DMS 273 (cell line): Measurements from ENCODE around the gene SUGCT.
"Not testable (repeated sequence)": the region's sequence is repeated elsewhere in the genome, so short reads cannot be mapped to it uniquely, and the experiment has no call there.

ENCODE experiments used
- DNase-seq: peaks from one replicate; lab custom pipeline; 2025; ENCODE audit not compliant: unreplicated experiment; lab: John Stamatoyannopoulos, UW

Gene SUGCT

GRCh38 chr7:40244226-40244625, 109.4 kb downstream of the SUGCT start:
- no peak for DNase-seq

DNA sequence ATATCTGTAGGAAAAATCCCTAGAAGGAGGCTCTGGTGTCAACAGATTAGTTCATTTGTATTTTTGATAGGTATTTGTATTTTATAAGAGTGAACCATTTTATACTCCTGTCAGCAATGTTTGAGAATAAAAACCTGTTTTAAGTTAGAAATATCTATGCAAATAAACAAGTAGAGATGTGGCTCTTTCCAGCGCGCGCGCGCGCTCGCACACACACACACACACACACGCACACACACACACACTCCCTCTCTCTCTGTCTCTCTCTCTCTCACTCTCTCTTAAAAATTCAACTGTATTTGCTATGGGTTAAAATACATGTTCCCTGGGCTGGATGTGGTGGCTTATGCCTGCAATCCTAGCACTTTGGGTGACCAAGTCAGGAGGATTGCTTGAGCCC, 113.9 kb downstream of the SUGCT start:
- DNase-seq, result no peak

DNA sequence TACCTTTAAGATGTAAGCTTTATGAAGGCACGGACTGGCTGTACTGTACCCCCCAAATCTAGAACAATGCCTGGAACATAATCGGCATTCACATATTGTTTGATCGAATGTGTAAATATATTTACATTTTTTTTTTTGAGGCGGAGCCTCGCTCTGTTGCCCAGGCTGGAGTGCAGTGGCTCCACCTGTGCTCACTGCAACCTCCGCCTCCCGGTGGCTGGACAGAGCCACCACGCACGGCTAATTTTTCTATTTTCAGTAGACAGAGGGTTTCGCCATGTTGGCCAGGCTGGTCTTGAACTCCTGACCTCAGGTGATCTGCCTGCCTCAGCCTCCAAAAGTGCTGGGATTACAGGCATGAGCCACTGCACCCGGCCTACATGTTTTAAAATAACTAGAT, 118.6 kb downstream of the SUGCT start:
- not testable (repeated sequence) for DNase-seq

DNA sequence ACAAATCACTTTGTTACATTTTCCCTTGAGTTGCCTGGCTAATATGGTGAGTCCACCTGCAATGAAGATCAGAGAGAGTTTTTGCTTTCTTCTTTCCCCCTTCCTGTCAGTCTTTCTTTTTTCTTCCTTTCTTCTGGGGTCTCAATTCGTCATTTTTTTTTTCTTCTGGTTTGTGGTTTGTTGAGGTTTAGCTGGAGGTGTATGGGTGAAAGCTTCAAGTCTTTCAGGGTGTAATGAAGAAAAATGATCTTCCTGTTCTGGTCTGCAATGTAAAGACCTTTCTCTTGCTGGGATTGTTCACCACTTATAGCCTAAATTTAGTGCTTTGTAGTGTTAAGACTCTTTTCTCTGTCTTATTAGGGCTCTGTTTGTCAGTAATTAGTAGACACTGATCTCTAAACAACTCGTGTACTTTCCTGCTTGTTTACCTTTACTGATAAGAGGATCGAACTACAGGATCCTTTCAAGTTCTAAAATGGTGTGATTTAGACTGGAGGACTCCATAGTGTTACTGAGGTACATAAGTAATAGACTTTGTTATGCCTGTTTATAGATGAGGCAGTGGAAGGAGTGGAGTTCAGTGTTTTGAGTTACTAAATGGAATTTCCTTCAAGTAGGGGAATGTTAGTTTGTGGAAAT, 129.1 kb downstream of the SUGCT start:
- no peak for DNase-seq

DNA sequence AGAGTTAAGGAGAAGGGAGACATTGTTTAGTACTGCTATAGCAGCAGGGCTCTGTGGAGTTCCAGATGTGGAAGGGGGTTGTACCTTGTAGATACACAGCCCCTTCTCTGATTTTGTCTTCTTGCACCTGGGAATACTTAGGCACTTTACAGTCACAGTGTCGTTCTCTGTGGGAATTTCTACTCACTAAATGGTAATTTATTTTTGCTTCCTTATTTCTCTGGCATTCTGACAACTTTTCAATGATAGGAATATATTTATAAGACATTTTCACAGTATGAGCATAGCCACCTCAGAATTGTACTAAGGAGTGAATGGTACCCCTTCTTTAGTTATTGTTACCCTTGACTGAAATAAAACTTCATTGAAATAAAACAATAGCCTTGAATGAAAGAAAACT, 132.8 kb downstream of the SUGCT start:
- no peak for DNase-seq

- not testable (repeated sequence) for DNase-seq
These were observed 134.0 kb downstream of the SUGCT start for GRCh38 chr7:40268810-40269209.

DNA sequence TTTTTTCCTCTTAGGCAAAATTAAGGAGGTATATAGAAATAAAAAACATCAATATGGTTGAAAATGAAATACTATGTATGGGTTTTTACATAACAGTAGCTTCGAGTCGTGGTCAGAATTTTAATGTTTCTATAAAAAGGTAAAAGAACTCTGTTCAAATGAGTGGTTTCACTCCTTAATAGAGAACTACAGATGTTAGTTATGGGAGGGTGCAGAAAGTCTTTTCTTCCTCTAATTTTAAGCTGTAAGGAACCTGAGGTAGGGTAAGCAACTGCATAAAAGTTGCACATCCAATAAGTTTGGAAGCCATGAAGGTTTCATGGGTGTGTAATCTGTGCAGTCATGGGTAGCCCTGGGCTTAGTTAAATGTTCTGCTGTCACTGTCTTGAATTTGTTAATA, 141.3 kb downstream of the SUGCT start:
- DNase-seq, result no peak

DNA sequence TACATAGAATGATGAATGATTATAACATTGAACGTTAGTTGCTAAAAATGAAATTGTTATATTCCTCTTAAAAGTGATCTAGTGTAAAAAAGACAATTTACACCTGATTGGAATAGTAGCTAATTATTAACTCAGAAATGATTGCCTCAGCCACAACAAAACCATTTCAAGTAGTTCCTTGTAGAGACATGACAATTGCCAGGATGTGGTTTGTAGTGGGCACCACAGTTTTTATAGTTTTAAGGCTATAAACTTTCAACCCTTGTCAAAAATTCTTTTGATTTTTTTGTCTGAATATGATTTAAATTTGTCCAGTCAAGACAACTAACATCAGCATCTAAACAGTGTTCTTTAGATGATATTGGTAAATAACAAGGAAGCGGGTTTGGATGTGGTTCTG, 145.2 kb downstream of the SUGCT start:
- no peak for DNase-seq

- no peak for DNase-seq
These were observed 148.1 kb downstream of the SUGCT start for GRCh38 chr7:40282858-40283257.

DNA sequence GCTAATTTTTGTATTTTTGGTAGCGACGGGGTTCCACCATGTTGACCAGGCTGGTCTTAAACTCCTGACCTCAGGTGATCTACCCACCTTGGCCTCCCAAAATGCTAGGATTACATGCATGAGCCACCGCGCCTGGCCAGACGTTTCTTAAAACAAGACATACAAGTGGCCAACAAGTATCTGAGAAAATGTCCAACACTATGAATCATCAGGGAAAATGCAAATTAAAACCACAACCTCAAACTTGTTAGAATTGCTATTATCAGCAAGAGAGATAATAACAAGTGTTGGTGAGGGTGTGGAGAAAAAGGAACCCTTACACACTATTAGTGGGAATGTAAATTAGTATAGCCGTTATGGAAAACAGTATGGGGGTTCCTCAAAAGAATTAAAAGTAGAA, 148.6 kb downstream of the SUGCT start:
- no peak for DNase-seq

DNA sequence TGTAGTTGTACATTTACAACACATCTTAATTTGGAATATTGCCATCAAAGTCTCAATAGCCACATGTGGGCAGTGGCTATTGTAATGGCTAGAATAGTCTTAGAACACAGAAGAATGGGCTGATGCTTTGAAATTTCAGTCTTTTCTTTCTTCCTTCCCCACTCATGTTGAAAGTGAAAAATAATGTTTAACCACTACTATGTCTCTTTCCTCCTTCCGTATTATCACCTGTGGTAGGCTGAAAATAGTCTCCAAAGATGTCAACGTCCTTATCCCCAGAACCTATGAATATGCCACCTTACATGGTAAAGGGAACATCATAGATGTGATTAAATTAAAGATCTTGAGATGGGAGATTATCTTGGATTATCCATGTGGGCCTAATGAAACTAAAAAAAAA, 154.0 kb downstream of the SUGCT start:
- DNase-seq, result no peak

DNA sequence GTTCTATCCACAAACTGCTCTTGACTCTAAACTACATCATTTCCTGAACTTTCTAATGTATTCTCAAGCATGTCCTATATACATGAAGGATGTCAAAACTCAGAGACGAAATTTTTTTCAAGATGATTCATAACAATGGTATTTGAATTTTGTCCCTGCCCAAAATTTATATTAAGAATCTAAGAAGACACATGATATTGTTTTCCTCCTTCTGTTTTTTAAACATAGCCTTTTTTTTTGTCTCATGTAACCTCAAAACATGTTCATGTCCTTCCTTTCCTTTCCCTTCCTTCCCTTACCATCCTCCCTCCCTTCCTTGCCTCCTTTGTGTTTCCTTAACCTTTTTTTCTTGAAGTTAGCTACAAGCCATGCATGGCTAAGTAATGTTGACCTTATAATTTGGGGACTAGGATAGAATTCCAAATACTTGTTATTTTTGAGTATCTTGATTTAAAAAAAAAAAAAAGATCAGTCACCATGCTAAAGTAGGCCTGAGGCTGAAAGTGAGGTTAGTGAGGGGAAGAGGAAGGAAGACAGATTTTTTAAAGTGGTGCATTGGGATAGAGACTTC, 163.0 kb downstream of the SUGCT start:
- no peak for DNase-seq

GRCh38 chr7:40298421-40298820, 163.6 kb downstream of the SUGCT start:
- no peak for DNase-seq

DNA sequence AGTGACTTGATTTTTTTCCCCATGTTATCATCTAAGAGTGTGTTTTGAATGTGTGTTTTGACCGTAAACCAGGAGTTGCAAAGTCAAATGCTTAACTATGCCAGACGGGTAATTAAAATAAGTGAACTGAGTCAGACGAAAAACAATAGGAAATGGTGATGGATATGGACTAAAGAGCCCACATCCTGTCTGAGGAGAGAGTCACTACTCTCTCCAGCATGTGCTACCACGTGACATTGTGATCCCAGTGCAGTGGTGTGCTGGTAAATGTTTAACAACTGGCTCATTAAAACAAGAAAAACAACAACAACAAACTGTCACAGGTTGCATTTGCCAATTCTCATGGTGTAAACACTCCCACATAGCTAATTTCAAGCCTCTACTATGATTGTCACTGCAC, 164.3 kb downstream of the SUGCT start:
- no peak for DNase-seq

- DNase-seq, result no peak
These were observed 165.4 kb downstream of the SUGCT start for GRCh38 chr7:40300146-40300670.

GRCh38 chr7:40301486-40302068, 166.8 kb downstream of the SUGCT start:
- no peak for DNase-seq

DNA sequence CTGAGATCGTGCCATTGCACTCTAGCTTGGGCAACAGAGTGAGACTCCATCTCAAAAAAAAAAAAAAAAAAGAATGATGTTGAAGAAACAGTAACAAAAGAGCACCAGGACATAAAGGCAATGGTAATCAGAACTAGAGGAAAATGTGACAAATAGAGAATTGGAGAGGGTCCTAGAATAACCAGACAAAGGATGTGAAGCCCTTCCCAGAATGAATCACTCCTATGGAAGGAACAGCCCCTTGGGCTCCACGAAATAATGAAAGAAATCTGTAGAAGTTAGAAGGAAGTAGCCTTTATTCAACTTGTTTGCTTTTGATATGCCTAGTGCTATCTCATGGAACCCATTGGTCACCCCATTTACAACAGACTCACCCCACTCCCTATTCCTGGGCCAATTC, 169.2 kb downstream of the SUGCT start:
- no peak for DNase-seq

DNA sequence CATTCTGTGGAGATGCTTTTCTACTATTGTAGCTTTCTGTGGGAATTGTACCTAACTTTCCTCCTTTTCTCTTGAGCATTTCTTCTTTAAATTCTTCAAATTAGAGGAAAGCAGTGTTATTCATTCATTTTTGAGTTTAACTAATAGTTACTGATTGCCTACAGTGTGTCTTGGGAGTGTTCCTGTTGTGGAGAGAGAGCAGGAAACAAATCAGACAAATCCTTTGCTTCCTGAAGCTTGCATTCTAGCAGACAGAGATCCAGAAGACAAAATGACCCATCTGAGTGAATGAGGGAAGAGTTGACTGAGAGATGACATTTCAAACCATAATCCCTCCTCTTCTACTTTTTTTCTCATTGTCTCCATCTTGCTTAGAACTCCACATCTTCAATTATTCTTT, 170.4 kb downstream of the SUGCT start:
- DNase-seq, result no peak

GRCh38 chr7:40306025-40306424, 171.2 kb downstream of the SUGCT start:
- DNase-seq, result no peak

GRCh38 chr7:40306596-40306995, 171.8 kb downstream of the SUGCT start:
- no peak for DNase-seq

DNA sequence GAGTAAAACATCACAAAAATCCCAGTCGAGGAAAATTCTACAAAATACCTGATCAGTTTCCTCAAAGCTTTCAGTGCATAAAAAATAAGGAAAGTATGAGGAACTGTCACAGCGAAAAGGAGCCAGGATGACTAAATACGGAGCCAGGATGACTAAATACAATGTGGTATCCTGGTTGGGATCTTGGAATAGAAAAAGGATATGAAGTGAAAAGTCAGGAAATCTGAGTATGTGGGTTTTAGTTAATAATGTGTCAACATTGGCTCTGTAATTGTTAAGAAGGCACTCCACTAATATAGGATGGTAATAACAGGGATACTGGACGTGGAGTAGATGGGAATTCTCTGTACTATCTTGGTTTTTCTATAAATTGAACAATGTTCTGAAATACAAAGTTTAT, 175.5 kb downstream of the SUGCT start:
- DNase-seq, result no peak

DNA sequence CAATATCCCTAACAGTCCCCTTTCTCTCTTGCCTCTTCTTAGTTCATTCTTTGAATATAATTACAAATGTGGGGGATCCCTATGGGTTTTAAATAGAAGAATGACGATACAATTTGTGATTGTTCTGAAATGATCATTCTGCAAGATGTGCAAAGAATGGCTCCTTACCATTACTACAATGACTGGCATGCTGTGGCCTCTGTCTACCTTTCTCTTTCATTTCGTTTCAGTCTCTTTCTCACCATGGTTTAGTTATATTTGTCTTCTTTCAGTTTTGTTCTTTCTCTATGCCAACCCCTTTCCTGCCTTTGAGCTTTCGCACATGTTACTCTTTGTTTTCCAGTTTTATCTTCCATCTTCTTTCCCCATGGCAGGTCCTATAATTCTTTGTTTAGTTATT, 176.5 kb downstream of the SUGCT start:
- DNase-seq, result no peak

DNA sequence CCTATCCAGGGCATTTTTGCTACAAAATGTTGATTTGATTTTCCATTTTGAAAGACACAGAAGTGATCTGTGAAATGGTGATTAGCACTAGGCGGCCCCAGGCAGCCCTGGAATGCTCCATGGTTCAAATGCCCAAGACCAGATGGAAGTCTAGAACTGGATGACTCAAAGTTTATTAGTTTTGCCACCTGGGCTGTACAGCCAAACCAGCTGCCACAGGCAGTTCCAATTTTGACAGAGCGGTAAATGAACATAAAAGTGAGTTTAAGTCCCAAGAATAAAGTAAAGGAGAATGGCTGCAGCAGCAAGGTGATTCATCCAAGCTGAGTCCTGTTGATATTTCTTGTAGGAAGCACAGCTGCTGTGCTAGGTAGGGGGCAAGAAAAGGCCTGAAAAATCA, 180.5 kb downstream of the SUGCT start:
- peak; percentile 93 for DNase-seq
